Suprapubic skin (tissue), 4 donors: ENCODE data around the gene UQCC5. TPM values are rescaled to one million over a fixed set of nuclear protein-coding genes. Genes with fewer than 3 reads are reported as not detected.

Source experiments
- DNase-seq, 2 donors: peaks; one replicate each; pipeline ENCODE4 v3.0.0-alpha.2; 2019; ENCODE audit warnings: low spot score in 2 of 2
- H3K27ac ChIP-seq: fragments of 200-600 bp; sonication (generic); one replicate; pipeline ENCODE4 v1.5.1; 2019
- H3K27me3 ChIP-seq: fragments of 200-600 bp; sonication (generic); one replicate; pipeline ENCODE4 v1.5.1; 2019
- H3K36me3 ChIP-seq: fragments of 200-600 bp; sonication (generic); one replicate; pipeline ENCODE4 v1.5.1; 2019
- H3K4me1 ChIP-seq: fragments of 200-600 bp; sonication (generic); one replicate; pipeline ENCODE4 v1.5.1; 2019
- H3K4me3 ChIP-seq: fragments of 200-600 bp; sonication (generic); one replicate; pipeline ENCODE4 v1.5.1; 2019; ENCODE audit warnings: mild to moderate bottlenecking
- H3K9me3 ChIP-seq: fragments of 200-600 bp; sonication (generic); one replicate; pipeline ENCODE4 v1.5.1; 2019
- CTCF ChIP-seq, 2 donors: fragments of 200-600 bp in 1 of 2; fragments of 450-650 bp in 1 of 2; sonication (generic) in 1 of 2; IDR thresholded peaks; one replicate each; pipeline ENCODE4 v1.5.1; 2016 to 2019; ENCODE audit warnings: antibody characterized with exemption in 2 of 2, mild to moderate bottlenecking in 1 of 2, moderate library complexity in 1 of 2
- EP300 ChIP-seq: sonication (generic); formaldehyde crosslinking; IDR thresholded peaks from one replicate; pipeline ENCODE4 v1.6.1; 2017; ENCODE audit warnings: antibody characterized with exemption
- POLR2A ChIP-seq, 2 donors: fragments of 450-650 bp; IDR thresholded peaks; one replicate each; pipeline ENCODE4 v1.6.1; 2017; ENCODE audit warnings: antibody characterized with exemption in 2 of 2, mild to moderate bottlenecking in 2 of 2, moderate library complexity in 2 of 2
- POLR2AphosphoS5 ChIP-seq, 3 donors: sonication (generic); formaldehyde crosslinking; IDR thresholded peaks; one replicate each; pipeline ENCODE4 v1.6.1; 2017; ENCODE audit warnings: antibody characterized with exemption in 3 of 3
- WGBS: methylation state at CpG from one replicate; pipeline ENCODE4 v1.1.5; 2018; 5-methylcytosine and 5-hydroxymethylcytosine counted together
- total RNA-seq, 4 donors: library from RNA; depleted of rRNA; stranded (reverse); fragments of >200 nt; gene quantifications; one replicate each; pipeline ENCODE4 v1.1.0, GENCODE V29; 2016

Gene UQCC5
- total RNA-seq, 4 donors from 2014 or later = 0.68 to 4.0 (median 1.2) TPM

GRCh38 chr3:52558436-52558835, 22.0 kb downstream of the UQCC5 start:
- Histone ChIP-seq H3K4me1 (no peaks in the 10 kb centered on the region), H3K4me3 (no peak overlapping the region), H3K27me3 (no peaks in the 10 kb centered on the region), H3K36me3 (peaks cover 81% of the 10 kb centered on the region), H3K27ac (no peak overlapping the region), H3K9me3 (no peaks in the 10 kb centered on the region)
- DNase-seq = no peak
- over 99% methylated on average over 5 of the region's 5 CpGs for WGBS
- TF ChIP-seq POLR2AphosphoS5 (IDR thresholded peaks at IDR 0.05) = no peak
- no peak for TF ChIP-seq CTCF (IDR thresholded peaks at IDR 0.05)
- no peak for TF ChIP-seq POLR2A (IDR thresholded peaks at IDR 0.05)
- no peak for TF ChIP-seq EP300

GRCh38 chr3:52561028-52561747, 24.8 kb downstream of the UQCC5 start:
- no peak overlapping the region for H3K4me3 ChIP-seq
- H3K27me3 ChIP-seq = no peaks in the 10 kb centered on the region
- H3K27ac ChIP-seq = no peak overlapping the region
- H3K4me1 ChIP-seq = no peaks in the 10 kb centered on the region
- peaks cover 67% of the 10 kb centered on the region for H3K36me3 ChIP-seq
- DNase-seq = no peak
- WGBS = 41% methylated on average over 4 of the region's 4 CpGs
- TF ChIP-seq EP300 = no peak
- no peak for TF ChIP-seq CTCF (IDR thresholded peaks at IDR 0.05)
- TF ChIP-seq POLR2AphosphoS5 (IDR thresholded peaks at IDR 0.05) = no peak
- TF ChIP-seq POLR2A (IDR thresholded peaks at IDR 0.05) = no peak
- no peaks in the 10 kb centered on the region for H3K9me3 ChIP-seq

GRCh38 chr3:52563984-52564383, 27.6 kb downstream of the UQCC5 start:
- TF ChIP-seq POLR2AphosphoS5 (IDR thresholded peaks at IDR 0.05) = no peak
- TF ChIP-seq EP300 = no peak
- TF ChIP-seq POLR2A (IDR thresholded peaks at IDR 0.05) = no peak
- TF ChIP-seq CTCF (IDR thresholded peaks at IDR 0.05) = no peak
- H3K36me3 ChIP-seq = peaks cover 54% of the 10 kb centered on the region
- no peaks in the 10 kb centered on the region for H3K27me3 ChIP-seq
- no peaks in the 10 kb centered on the region for H3K4me1 ChIP-seq
- DNase-seq = no peak
- H3K9me3 ChIP-seq = no peaks in the 10 kb centered on the region
- H3K27ac ChIP-seq = no peak overlapping the region
- WGBS = 94% methylated on average over 2 of the region's 2 CpGs
- no peak overlapping the region for H3K4me3 ChIP-seq

GRCh38 chr3:52568069-52568468, 31.7 kb downstream of the UQCC5 start:
- no peak for TF ChIP-seq POLR2A (IDR thresholded peaks at IDR 0.05)
- no peak for TF ChIP-seq EP300
- TF ChIP-seq POLR2AphosphoS5 (IDR thresholded peaks at IDR 0.05) = no peak
- Histone ChIP-seq H3K9me3 (no peaks in the 10 kb centered on the region), H3K4me1 (no peaks in the 10 kb centered on the region), H3K27me3 (no peaks in the 10 kb centered on the region), H3K36me3 (peaks cover 25% of the 10 kb centered on the region), H3K4me3 (no peak overlapping the region), H3K27ac (no peak overlapping the region)
- WGBS = 92% methylated on average over 2 of the region's 2 CpGs
- no peak for DNase-seq

- 89% methylated on average over 4 of the region's 4 CpGs for WGBS
- Histone ChIP-seq H3K27me3 (no peaks in the 10 kb centered on the region), H3K9me3 (no peaks in the 10 kb centered on the region), H3K4me1 (no peaks in the 10 kb centered on the region), H3K4me3 (no peak overlapping the region), H3K36me3 (peaks cover 33% of the 10 kb centered on the region), H3K27ac (no peak overlapping the region)
- TF ChIP-seq POLR2A (IDR thresholded peaks at IDR 0.05) = no peak
- no peak for TF ChIP-seq CTCF (IDR thresholded peaks at IDR 0.05)
- no peak for TF ChIP-seq EP300
- no peak for TF ChIP-seq POLR2AphosphoS5 (IDR thresholded peaks at IDR 0.05)
- DNase-seq = no peak
Observed at GRCh38 chr3:52570076-52570475, 33.7 kb downstream of the UQCC5 start.

GRCh38 chr3:52572221-52572620, 35.8 kb downstream of the UQCC5 start:
- 83% methylated on average over 6 of the region's 6 CpGs for WGBS
- Histone ChIP-seq H3K4me3 (no peak overlapping the region), H3K36me3 (peaks cover 51% of the 10 kb centered on the region), H3K27me3 (no peaks in the 10 kb centered on the region), H3K9me3 (no peaks in the 10 kb centered on the region), H3K27ac (no peak overlapping the region), H3K4me1 (no peaks in the 10 kb centered on the region)
- TF ChIP-seq CTCF (IDR thresholded peaks at IDR 0.05) (no peak), EP300 (no peak), POLR2A (IDR thresholded peaks at IDR 0.05) (no peak), POLR2AphosphoS5 (IDR thresholded peaks at IDR 0.05) (no peak)
- DNase-seq = no peak
